Testis (tissue), 3 donors: Measurements from ENCODE around the gene SMC1B. TPM values are rescaled to one million over a fixed set of nuclear protein-coding genes. Genes with fewer than 3 reads are reported as not detected.
"Not testable (repeated sequence)": the region's sequence is repeated elsewhere in the genome, so short reads cannot be mapped to it uniquely, and the experiment has no call there.

Experiments used
- DNase-seq: peaks from one replicate; pipeline ENCODE4 v3.0.0-alpha.2; 2019
- H3K27ac ChIP-seq, 2 donors: fragments of 200-600 bp; sonication (generic); one replicate each; pipeline ENCODE4 v1.5.1; 2019
- H3K27me3 ChIP-seq: fragments of 200-600 bp; sonication (generic); one replicate; pipeline ENCODE4 v1.5.1; 2019
- H3K36me3 ChIP-seq: fragments of 200-600 bp; sonication (generic); one replicate; pipeline ENCODE4 v1.5.1; 2017; ENCODE audit warnings: low read depth; ENCODE audit errors: missing control alignments
- H3K4me1 ChIP-seq: fragments of 200-600 bp; sonication (generic); one replicate; pipeline ENCODE4 v1.5.1; 2019
- H3K4me3 ChIP-seq, 2 donors: fragments of 200-600 bp; sonication (generic); one replicate each; pipeline ENCODE4 v1.5.1; 2017 to 2019
- H3K9me3 ChIP-seq: fragments of 200-600 bp; sonication (generic); one replicate; pipeline ENCODE4 v1.5.1; 2017
- POLR2A ChIP-seq: fragments of 450-650 bp; IDR thresholded peaks from one replicate; pipeline ENCODE4 v1.6.1; 2017; ENCODE audit warnings: antibody characterized with exemption, mild to moderate bottlenecking, moderate library complexity
- WGBS, 2 donors: methylation state at CpG; one replicate each; pipeline ENCODE4 v1.1.5; 2018; 5-methylcytosine and 5-hydroxymethylcytosine counted together
- intact Hi-C: fragments of 100-400 bp; cut with DNase I; formaldehyde crosslinking; loops from one replicate; pipeline ENCODE4 v1.15.1; 2023; ENCODE audit warnings: low total_unique reads
- polyA plus RNA-seq: library from polyadenylated mRNA; stranded (reverse); fragments of 350-450 nt; fragmentation: Illumina TruSeq; extraction: RNeasy Lipid Tissue Mini Kit (QIAGEN cat#74804); gene quantifications from one replicate; pipeline ENCODE4 v1.2.3, GENCODE V29; 2014; ENCODE audit warnings: low read depth, low replicate concordance; ENCODE audit not compliant: insufficient read depth
- total RNA-seq, 2 donors: library from RNA; depleted of rRNA; stranded (reverse); fragments of >200 nt; gene quantifications; one replicate each; pipeline ENCODE4 v1.2.3, GENCODE V29; 2016
- TF ChIP-seq, protein P1 (sequence below), 3 experiments: fragments of 450-650 bp in 2 of 3; fragments of 200-600 bp in 1 of 3; sonication (generic) in 1 of 3; IDR thresholded peaks; one replicate each; pipeline ENCODE4 v1.5.1; 2016 to 2019; ENCODE audit warnings: antibody characterized with exemption in 3 of 3, mild to moderate bottlenecking in 2 of 3, moderate library complexity in 1 of 3

SMC1B gene
- total and polyA plus RNA-seq, 3 donors from 2014 or later: 10.1 to 46.8 (median 24.7) TPM

DNA sequence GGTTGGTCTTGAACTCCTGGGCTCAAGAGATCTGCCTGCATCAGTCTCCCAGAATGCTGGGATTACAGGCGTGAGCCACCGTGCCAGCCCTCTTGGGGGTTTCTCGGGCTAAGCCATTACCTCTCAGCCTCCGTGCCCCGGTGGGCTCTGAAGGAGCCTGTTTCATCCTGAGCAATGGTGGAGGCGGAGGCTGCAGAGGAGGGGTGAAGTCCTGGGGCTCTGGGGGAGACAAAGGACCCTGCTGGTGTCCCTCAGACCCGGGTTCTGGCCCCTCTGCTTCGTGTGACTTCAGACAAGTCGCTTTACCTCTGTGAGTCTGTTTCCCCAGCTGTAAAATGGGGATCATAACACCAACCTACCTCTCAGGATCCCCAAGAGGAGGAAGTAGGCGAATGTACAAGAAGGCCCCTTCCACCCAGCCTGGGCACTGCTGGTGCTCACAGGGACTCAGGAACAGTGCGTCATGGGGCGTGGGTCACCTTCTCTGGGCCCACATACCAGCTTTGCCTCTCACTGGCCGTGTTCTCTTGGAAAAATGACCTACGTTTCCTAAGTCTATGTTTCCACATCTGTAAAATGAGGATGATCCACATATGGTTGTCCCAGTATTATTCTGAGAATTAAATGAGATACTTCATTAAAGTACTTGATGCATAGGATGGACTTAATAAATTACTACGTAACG lies 36.8 kb upstream of the SMC1B start:
- WGBS, 2 donors: 94 to 95% methylated on average over 10 to 16 of the region's 16 CpGs
- no peaks in the 10 kb centered on the region for H3K9me3 ChIP-seq
- no peaks in the 10 kb centered on the region for H3K36me3 ChIP-seq
- TF ChIP-seq, protein P1, sequence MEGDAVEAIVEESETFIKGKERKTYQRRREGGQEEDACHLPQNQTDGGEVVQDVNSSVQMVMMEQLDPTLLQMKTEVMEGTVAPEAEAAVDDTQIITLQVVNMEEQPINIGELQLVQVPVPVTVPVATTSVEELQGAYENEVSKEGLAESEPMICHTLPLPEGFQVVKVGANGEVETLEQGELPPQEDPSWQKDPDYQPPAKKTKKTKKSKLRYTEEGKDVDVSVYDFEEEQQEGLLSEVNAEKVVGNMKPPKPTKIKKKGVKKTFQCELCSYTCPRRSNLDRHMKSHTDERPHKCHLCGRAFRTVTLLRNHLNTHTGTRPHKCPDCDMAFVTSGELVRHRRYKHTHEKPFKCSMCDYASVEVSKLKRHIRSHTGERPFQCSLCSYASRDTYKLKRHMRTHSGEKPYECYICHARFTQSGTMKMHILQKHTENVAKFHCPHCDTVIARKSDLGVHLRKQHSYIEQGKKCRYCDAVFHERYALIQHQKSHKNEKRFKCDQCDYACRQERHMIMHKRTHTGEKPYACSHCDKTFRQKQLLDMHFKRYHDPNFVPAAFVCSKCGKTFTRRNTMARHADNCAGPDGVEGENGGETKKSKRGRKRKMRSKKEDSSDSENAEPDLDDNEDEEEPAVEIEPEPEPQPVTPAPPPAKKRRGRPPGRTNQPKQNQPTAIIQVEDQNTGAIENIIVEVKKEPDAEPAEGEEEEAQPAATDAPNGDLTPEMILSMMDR (IDR thresholded peaks at IDR 0.05): no peak
- no peak for TF ChIP-seq POLR2A
- no peak overlapping the region for H3K27ac ChIP-seq
- H3K27me3 ChIP-seq: no peaks in the 10 kb centered on the region
- H3K4me1 ChIP-seq: no peaks in the 10 kb centered on the region
- intact Hi-C loops: no loop called here
- DNase-seq: no peak
- no peak overlapping the region for H3K4me3 ChIP-seq

DNA sequence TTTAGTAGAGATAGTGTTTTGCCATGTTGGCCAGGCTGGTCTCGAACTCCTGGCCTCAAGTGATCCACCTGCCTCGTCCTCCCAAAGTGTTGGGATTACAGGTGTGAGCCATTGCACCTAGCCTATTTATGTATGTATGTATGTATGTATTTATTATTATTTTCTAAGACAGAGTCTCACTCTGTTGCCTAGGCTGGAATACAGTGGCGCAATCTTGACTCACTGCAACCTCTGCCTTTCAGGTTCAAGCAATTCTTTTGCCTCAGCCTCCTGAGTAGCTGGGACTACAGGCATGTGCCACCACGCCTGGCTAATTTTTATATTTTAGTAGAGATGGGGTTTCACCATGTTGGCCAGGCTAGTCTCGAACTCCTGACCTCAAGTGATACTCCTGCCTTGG lies 36.0 kb upstream of the SMC1B start:
- H3K4me3 ChIP-seq, DNase-seq, H3K4me1 ChIP-seq, H3K27ac ChIP-seq, H3K36me3 ChIP-seq, H3K9me3 ChIP-seq, H3K27me3 ChIP-seq: not testable (repeated sequence)
- intact Hi-C loops: loop anchor here (10.0 kb wide), 1 partner anchor 105 kb away; no protein-coding TSS in a partner anchor
- 99 to 100% methylated on average over 5 of the region's 5 CpGs for WGBS, 2 donors

DNA sequence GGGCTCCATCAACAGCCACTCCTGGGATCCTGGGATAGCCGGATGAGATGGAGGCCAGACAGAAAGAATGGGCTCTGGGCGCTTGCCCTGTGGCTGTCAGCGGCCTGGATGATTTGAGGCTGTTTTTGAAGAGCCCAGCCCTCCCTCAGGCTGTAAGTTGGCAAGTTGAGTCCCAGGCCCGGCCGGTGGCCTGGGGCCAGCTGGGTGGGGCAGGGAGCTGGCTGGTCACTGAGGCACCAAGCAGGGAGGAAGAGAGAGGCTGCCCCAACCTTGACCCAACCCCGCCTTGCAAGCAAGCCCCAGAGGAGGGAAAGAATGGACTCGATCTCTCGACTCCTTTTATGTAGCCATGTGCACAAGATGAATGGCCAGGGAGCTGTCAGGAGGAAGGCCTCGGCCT lies 35.0 kb upstream of the SMC1B start:
- Histone ChIP-seq H3K4me1 (no peaks in the 10 kb centered on the region), H3K27ac (no peak overlapping the region), H3K4me3 (no peak overlapping the region), H3K36me3 (no peaks in the 10 kb centered on the region), H3K9me3 (no peaks in the 10 kb centered on the region), H3K27me3 (no peaks in the 10 kb centered on the region)
- DNase-seq: no peak
- TF ChIP-seq, protein P1 (IDR thresholded peaks at IDR 0.05): no peak
- TF ChIP-seq POLR2A: no peak
- 78 to 86% methylated on average over 9 of the region's 9 CpGs for WGBS, 2 donors
- intact Hi-C loops: loop anchor here (10.0 kb wide), 1 partner anchor 106 kb away; no protein-coding TSS in a partner anchor

DNA sequence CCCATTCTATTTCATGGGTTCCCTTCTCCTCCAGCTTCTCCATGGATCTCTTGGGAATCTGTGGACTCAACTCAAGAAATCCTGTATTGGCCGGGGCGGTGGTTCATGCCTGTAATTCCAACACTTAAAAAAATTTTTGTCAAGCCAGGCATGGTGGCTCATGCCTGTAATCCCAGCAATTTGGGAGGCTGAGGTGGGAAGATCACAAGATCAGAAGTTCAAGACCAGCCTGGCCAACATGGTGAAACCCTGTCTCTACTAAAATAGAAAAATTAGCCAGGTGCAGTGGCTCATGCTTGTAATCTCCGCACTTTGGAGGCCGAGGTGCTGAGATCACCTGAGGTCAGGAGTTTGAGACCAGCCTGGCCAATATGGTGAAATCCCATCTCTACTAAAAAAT lies 34.2 kb upstream of the SMC1B start:
- 88 to 98% methylated on average over 4 of the region's 4 CpGs for WGBS, 2 donors
- not testable (repeated sequence) for H3K27ac ChIP-seq, H3K4me3 ChIP-seq, H3K4me1 ChIP-seq, H3K27me3 ChIP-seq, DNase-seq, H3K36me3 ChIP-seq, H3K9me3 ChIP-seq
- intact Hi-C loops: loop anchor here (10.0 kb wide), 1 partner anchor 107 kb away; no protein-coding TSS in a partner anchor

DNA sequence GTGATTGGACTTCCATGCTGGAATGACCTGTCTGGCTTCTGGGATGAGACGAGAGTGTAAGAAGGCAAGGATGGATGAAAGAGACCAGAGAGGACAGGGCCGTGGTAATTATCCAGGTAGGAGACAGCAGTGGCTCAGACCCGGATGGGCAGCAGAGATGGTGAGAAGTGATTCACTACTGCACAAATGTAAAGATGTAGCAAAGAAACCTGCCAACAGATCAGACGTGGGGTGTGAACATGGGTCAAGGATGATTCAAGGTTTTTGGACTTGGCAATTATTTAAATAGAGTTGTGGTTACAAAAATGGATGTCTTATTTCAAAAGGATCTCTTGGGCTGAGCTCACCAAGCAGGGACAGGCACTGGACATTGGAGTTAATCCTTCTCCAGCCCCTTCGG lies 32.8 kb upstream of the SMC1B start:
- Histone ChIP-seq H3K36me3 (no peaks in the 10 kb centered on the region), H3K4me3 (no peak overlapping the region), H3K27me3 (no peaks in the 10 kb centered on the region), H3K4me1 (peaks cover 1% of the 10 kb centered on the region), H3K9me3 (no peaks in the 10 kb centered on the region), H3K27ac (no peak overlapping the region)
- WGBS, 2 donors: 77 to 80% methylated on average over 5 of the region's 5 CpGs
- DNase-seq: no peak
- intact Hi-C loops: loop anchor here (10.0 kb wide), 1 partner anchor 109 kb away; no protein-coding TSS in a partner anchor
- TF ChIP-seq, protein P1 (IDR thresholded peaks at IDR 0.05): no peak
- TF ChIP-seq POLR2A: no peak
